GM20000 (cell line): ENCODE data around the gene B4GALNT4.
"Not testable (repeated sequence)": the region's sequence is repeated elsewhere in the genome, so short reads cannot be mapped to it uniquely, and the experiment has no call there.

Source experiments
- DNase-seq: peaks from one replicate; pipeline ENCODE4 v3.0.0; 2012; ENCODE audit warnings: low spot score
- CTCF ChIP-seq: IDR thresholded peaks from 2 replicates; pipeline ENCODE4 v1.5.1; 2012; ENCODE audit warnings: mild to moderate bottlenecking, control low read depth; ENCODE audit errors: extremely low read depth, missing control alignments

B4GALNT4 gene

GRCh38 chr11:358129-358800, 11.0 kb upstream of the B4GALNT4 start:
- TF ChIP-seq CTCF, result no peak
- no peak for DNase-seq

GRCh38 chr11:359181-359714, 10.1 kb upstream of the B4GALNT4 start:
- DNase-seq, result no peak
- TF ChIP-seq CTCF, result no peak

- no peak for TF ChIP-seq CTCF
- no peak for DNase-seq
These were observed 8.7 kb upstream of the B4GALNT4 start for GRCh38 chr11:360326-361280.

DNA sequence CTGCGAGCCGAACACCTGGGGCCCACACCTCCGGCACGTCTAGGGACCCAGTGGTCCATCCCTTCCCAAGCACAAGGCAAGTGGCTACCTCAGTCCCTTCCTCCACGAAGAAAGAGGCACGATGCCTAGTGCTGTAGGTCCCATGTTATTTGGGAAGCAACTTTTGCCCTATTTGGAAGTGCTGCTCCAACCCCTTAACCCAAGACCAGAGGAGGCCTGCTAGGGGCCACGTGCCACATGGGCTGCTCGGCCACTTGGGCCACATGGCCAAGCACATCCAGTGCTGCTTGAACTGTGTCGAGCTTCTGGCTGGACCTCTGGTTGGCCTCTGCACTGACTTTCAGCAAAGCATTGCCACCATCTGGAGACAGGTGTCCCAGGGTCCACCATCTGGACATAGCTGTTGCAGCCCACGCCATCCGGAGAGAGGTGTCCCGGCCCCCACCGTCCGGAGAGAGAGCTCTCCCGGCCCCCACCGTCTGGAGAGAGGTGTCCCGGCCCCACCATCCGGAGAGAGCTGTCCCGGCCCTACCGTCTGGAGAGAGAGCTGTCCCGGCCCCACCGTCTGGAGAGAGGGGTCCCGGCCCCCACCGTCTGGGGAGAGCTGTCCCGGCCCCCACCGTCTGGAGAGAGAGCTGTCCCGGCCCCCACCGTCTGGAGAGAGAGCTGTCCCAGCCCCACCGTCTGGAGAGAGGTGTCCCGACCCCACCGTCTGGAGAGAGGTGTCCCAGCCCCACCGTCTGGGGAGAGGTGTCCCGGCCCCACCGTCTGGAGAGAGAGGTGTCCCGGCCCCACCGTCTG, 6.5 kb upstream of the B4GALNT4 start:
- no peak for DNase-seq
- TF ChIP-seq CTCF, result no peak

DNA sequence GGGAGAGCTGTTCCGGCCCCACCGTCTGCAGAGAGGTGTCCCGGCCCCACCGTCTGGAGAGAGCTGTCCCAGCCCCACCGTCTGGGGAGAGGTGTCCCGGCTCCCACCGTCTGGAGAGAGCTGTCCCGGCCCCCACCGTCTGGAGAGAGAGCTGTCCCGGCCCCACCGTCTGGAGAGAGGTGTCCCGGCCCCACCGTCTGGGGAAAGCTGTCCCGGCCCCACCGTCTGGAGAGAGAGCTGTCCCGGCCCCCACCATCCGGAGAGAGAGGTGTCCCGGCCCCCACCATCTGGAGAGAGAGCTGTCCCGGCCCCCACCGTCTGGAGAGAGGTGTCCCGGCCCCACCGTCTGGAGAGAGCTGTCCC, 5.9 kb upstream of the B4GALNT4 start:
- not testable (repeated sequence) for DNase-seq

DNA sequence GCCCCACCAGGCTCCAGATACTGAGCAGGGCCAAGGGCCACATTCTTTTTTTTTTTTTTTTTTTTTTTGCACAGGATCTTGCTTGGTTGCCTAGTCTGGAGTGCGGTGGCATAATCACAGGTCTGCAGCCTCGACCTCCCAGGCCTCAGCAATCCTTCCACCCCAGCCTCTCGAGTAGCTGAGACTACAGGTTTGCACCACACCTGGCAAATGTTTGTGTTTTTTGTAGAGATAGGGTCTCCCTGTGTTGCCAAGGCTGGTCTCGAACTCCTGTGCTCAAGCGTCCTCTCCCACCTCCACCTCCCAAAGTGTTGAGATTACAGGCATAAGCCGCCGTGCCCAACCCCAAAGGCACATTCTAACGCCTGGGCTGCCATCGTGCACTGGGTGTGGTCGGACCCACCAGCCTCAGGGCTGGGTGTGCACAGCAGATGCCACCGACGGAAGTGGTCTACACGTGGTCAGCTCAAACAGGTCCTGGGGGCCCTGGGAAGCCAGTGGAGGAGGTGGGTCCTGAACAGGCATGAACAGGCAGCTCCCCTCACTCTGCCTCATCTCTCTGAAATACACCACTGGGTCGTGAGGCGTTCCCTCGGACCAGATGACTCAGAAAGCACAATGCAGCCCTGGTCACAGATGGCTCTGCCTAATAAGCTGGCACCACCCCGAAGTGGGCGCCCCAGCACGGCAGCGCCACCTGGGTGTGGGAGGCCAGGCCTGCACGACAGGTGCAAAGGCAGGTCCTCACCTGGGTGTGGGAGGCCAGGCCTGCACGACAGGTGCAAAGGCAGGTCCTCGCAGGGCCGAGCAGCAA, 5.1 kb upstream of the B4GALNT4 start:
- TF ChIP-seq CTCF, result peak; percentile 6

More for the DNA sequence above, 5.1 kb upstream of the B4GALNT4 start:
- DNase-seq, result peak; percentile 57
